Measurements from ENCODE around the gene MISP. TPM values are rescaled to one million over a fixed set of nuclear protein-coding genes. Genes with fewer than 3 reads are reported as not detected.

MISP gene
- total and polyA plus RNA-seq, 9 of the 15 experiments (the other 6 are each of a cell fraction or from before 2014, with no cell fraction given): 0.04 to 0.29 (median 0.05) TPM; not detected in 5

DNA sequence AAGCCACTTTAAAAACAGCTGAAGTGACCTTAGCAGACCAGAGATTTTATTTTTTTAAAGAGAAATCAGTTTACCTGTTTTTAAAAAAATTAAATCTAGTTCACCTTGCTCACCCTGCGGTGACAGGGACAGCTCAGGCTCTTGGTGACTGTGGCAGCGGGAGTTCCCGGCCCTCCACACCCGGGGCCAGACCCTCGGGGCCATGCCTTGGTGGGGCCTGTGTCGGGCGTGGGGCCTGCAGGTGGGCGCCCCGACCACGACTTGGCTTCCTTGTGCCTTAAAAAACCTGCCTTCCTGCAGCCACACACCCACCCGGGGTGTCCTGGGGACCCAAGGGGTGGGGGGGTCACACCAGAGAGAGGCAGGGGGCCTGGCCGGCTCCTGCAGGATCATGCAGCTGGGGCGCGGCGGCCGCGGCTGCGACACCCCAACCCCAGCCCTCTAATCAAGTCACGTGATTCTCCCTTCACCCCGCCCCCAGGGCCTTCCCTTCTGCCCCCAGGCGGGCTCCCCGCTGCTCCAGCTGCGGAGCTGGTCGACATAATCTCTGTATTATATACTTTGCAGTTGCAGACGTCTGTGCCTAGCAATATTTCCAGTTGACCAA, 60.1 kb downstream of the MISP start (continued):
- peak; percentile 76 for TF ChIP-seq RBM22 (IDR thresholded peaks at IDR 0.05; ENCODE audit: low read depth, low read length, poor library complexity, severe bottlenecking)
- TF ChIP-seq, protein P1, sequence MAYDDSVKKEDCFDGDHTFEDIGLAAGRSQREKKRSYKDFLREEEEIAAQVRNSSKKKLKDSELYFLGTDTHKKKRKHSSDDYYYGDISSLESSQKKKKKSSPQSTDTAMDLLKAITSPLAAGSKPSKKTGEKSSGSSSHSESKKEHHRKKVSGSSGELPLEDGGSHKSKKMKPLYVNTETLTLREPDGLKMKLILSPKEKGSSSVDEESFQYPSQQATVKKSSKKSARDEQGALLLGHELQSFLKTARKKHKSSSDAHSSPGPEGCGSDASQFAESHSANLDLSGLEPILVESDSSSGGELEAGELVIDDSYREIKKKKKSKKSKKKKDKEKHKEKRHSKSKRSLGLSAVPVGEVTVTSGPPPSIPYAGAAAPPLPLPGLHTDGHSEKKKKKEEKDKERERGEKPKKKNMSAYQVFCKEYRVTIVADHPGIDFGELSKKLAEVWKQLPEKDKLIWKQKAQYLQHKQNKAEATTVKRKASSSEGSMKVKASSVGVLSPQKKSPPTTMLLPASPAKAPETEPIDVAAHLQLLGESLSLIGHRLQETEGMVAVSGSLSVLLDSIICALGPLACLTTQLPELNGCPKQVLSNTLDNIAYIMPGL (CRISPR knock-in tag; IDR thresholded peaks at IDR 0.05): no peak
- peak; percentile 36; the same call in 1 of the 2 replicates for TF ChIP-seq POLR2AphosphoS2 (IDR thresholded peaks at IDR 0.05; ENCODE audit: low read length)
- peak; percentile 24; the same call in 1 of the 2 replicates for TF ChIP-seq POLR2A (conservative IDR thresholded peaks at IDR 0.05)

- Histone ChIP-seq H3K27ac (ENCODE audit: extremely low read depth, low read depth, low read length) (no peak overlapping the region), H3K9me3 (replicated peaks; ENCODE audit: control insufficient read depth, insufficient read depth, low read depth, low read length) (peaks cover 3% of the 10 kb centered on the region), H3K4me3 (no peak overlapping the region), H3K79me2 (ENCODE audit: control insufficient read depth, insufficient read depth, low read length) (peaks cover 25% of the 10 kb centered on the region), H3K4me2 (ENCODE audit: insufficient read depth, low read length) (no peak overlapping the region), H2AFZ (ENCODE audit: low read depth, low read length) (no peak overlapping the region), H3K36me3 (ENCODE audit: control insufficient read depth, insufficient read depth, low read length) (peaks cover 86% of the 10 kb centered on the region), H3K9me1 (ENCODE audit: control insufficient read depth, insufficient read depth, low read length) (no peaks in the 10 kb centered on the region), H3K9ac (ENCODE audit: insufficient read depth in 1 of 2, low read depth in 2 of 2, low read length in 2 of 2) (no peak overlapping the region), H3K4me1 (replicated peaks in 1 of 2; ENCODE audit: control insufficient read depth in 2 of 2, insufficient read depth in 2 of 2, low read length in 2 of 2) (peaks cover 0 to 41% of the 10 kb centered on the region in 2 experiments; a peak in 2 of 5 replicates), H4K20me1 (replicated peaks; ENCODE audit: control insufficient read depth, insufficient read depth, low read length) (no peaks in the 10 kb centered on the region), H3K27me3 (ENCODE audit: control insufficient read depth in 2 of 2, insufficient read depth in 2 of 2, low read length in 2 of 2) (no peaks in the 10 kb centered on the region)
- FAIRE-seq: no peak
- 94% methylated on average over 20 of the region's 20 CpGs for WGBS (ENCODE audit: insufficient coverage, low coverage, missing lambda C conversion rate)
- DNase-seq (ENCODE audit: extremely low read depth in 1 of 4, low spot score in 3 of 4): peak in 2 of 4 experiments; percentile 20 to 21
- in situ Hi-C loops (cut with MboI): no loop called here
- 0 out of 3 replicates have a peak, but pooled peaks have one; percentile 6 for ATAC-seq
- BruUV-seq (replicated peaks): TSS peak; percentile 65
- POLR2A ChIA-PET: interaction anchor here (1.2 to 3.0 kb wide), 3 partner anchors 8 to 13 kb away, joined by 3 to 20 read pairs (median 8); no protein-coding TSS in a partner anchor
- CTCF ChIA-PET (ENCODE audit: low intra/inter-chr PET ratio): no interaction called here
- intact Hi-C loops (cut with micrococcal nuclease): no loop called here
- TF ChIP-seq TCF7 (IDR thresholded peaks at IDR 0.05; ENCODE audit: borderline replicate concordance) (no peak), ZNF586 (CRISPR knock-in tag; conservative IDR thresholded peaks at IDR 0.05) (no peak), MGA (IDR thresholded peaks at IDR 0.05) (no peak)
Observed at GRCh38 chr19:811506-812048, 60.7 kb downstream of the MISP start.
